ENCODE measurements around the gene NUP155. TPM values are rescaled to one million over a fixed set of nuclear protein-coding genes. Genes with fewer than 3 reads are reported as not detected.

Gene NUP155
- total RNA-seq, 1 donor from 2014 or later, result 89.3 TPM

GRCh38 chr5:37248421-37248969 lies 122.4 kb downstream of the NUP155 start:
- Mint-ChIP-seq H3K36me3 (no peaks in the 10 kb centered on the region), H3K9me3 (no peaks in the 10 kb centered on the region), H3K4me3 (peak overlapping the region; percentile 88), H3K27ac (no peak overlapping the region), H3K27me3 (ENCODE audit: insufficient read depth, low read depth) (peaks cover 2% of the 10 kb centered on the region), H3K4me1 (peaks cover 8% of the 10 kb centered on the region)
- H2AFZ ChIP-seq (replicated peaks), result peak overlapping the region; percentile 93
- peaks cover 17% of the 10 kb centered on the region for H3K79me2 ChIP-seq (ENCODE audit: low read depth)
- H3K4me2 ChIP-seq, result peak overlapping the region; percentile 88
- H3K4me1 ChIP-seq, result peaks cover 7% of the 10 kb centered on the region
- H3K9ac ChIP-seq, result peak overlapping the region; percentile 78
- no peaks in the 10 kb centered on the region for H4K20me1 ChIP-seq (ENCODE audit: low read depth)
- H3K27ac ChIP-seq, result peak overlapping the region; percentile 93
- H3K36me3 ChIP-seq, result no peaks in the 10 kb centered on the region
- no peaks in the 10 kb centered on the region for H3K27me3 ChIP-seq
- H3F3A ChIP-seq (ENCODE audit: low read depth), result peaks cover 24% of the 10 kb centered on the region
- TF ChIP-seq, protein P1, sequence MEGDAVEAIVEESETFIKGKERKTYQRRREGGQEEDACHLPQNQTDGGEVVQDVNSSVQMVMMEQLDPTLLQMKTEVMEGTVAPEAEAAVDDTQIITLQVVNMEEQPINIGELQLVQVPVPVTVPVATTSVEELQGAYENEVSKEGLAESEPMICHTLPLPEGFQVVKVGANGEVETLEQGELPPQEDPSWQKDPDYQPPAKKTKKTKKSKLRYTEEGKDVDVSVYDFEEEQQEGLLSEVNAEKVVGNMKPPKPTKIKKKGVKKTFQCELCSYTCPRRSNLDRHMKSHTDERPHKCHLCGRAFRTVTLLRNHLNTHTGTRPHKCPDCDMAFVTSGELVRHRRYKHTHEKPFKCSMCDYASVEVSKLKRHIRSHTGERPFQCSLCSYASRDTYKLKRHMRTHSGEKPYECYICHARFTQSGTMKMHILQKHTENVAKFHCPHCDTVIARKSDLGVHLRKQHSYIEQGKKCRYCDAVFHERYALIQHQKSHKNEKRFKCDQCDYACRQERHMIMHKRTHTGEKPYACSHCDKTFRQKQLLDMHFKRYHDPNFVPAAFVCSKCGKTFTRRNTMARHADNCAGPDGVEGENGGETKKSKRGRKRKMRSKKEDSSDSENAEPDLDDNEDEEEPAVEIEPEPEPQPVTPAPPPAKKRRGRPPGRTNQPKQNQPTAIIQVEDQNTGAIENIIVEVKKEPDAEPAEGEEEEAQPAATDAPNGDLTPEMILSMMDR (IDR thresholded peaks at IDR 0.05), result no peak
- no peak for TF ChIP-seq EZH2 (IDR thresholded peaks at IDR 0.05)
- TF ChIP-seq EZH2phosphoT487 (IDR thresholded peaks at IDR 0.05), result no peak
- no peaks in the 10 kb centered on the region for H3K9me3 ChIP-seq (ENCODE audit: low read depth)
- H3K4me3 ChIP-seq, result peak overlapping the region; percentile 78
- DNase-seq (ENCODE audit: low spot score), result peak; percentile 27

- Histone ChIP-seq H3K79me2 (ENCODE audit: low read depth) (peaks cover 17% of the 10 kb centered on the region), H2AFZ (replicated peaks) (no peak overlapping the region), H3K4me2 (no peak overlapping the region), H3K27me3 (no peaks in the 10 kb centered on the region), H3K27ac (no peak overlapping the region), H3K36me3 (peaks cover 3% of the 10 kb centered on the region), H3F3A (ENCODE audit: low read depth) (peaks cover 24% of the 10 kb centered on the region), H3K4me3 (no peak overlapping the region), H3K4me1 (peaks cover 7% of the 10 kb centered on the region), H3K9ac (no peak overlapping the region), H3K9me3 (ENCODE audit: low read depth) (no peaks in the 10 kb centered on the region), H4K20me1 (ENCODE audit: low read depth) (no peaks in the 10 kb centered on the region)
- TF ChIP-seq, protein P1 (IDR thresholded peaks at IDR 0.05), result no peak
- TF ChIP-seq EZH2 (IDR thresholded peaks at IDR 0.05) (no peak), EZH2phosphoT487 (IDR thresholded peaks at IDR 0.05) (no peak)
- Mint-ChIP-seq H3K4me1 (peaks cover 8% of the 10 kb centered on the region), H3K4me3 (peak overlapping the region; percentile 88), H3K27me3 (ENCODE audit: insufficient read depth, low read depth) (peaks cover 2% of the 10 kb centered on the region), H3K9me3 (no peaks in the 10 kb centered on the region), H3K27ac (no peak overlapping the region), H3K36me3 (no peaks in the 10 kb centered on the region)
- no peak for DNase-seq (ENCODE audit: low spot score)
These were observed 123.4 kb downstream of the NUP155 start for GRCh38 chr5:37247496-37247895.

DNA sequence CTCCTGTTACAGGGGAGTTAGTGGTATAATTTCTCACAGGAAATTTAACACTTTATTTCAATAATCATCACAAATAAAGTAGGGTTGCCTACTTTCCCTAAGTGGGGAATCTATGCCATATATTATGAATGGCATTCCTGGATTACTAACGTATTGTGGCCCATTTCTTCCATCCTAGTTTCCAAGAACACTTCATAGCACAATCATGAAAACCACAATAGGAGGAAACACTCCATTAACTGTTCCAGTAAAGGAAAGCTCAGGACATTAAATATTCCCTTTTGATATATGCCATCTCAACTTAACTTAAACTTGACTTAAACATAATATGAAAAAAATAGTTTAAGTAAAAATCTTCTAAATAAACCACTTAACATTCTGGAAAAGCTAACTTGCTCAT lies 123.9 kb downstream of the NUP155 start:
- no peak overlapping the region for H3K27ac ChIP-seq
- Mint-ChIP-seq H3K27me3 (ENCODE audit: insufficient read depth, low read depth) (peaks cover under 1% of the 10 kb centered on the region), H3K4me1 (peaks cover 8% of the 10 kb centered on the region), H3K27ac (no peak overlapping the region), H3K4me3 (peak overlapping the region; percentile 88), H3K9me3 (no peaks in the 10 kb centered on the region), H3K36me3 (no peaks in the 10 kb centered on the region)
- no peaks in the 10 kb centered on the region for H4K20me1 ChIP-seq (ENCODE audit: low read depth)
- peaks cover 7% of the 10 kb centered on the region for H3K4me1 ChIP-seq
- TF ChIP-seq, protein P1 (IDR thresholded peaks at IDR 0.05), result no peak
- TF ChIP-seq EZH2phosphoT487 (IDR thresholded peaks at IDR 0.05), result no peak
- no peak for TF ChIP-seq EZH2 (IDR thresholded peaks at IDR 0.05)
- no peak overlapping the region for H2AFZ ChIP-seq (replicated peaks)
- H3K36me3 ChIP-seq, result peaks cover 6% of the 10 kb centered on the region
- H3F3A ChIP-seq (ENCODE audit: low read depth), result peaks cover 24% of the 10 kb centered on the region
- no peak overlapping the region for H3K4me2 ChIP-seq
- no peak overlapping the region for H3K9ac ChIP-seq
- no peak overlapping the region for H3K4me3 ChIP-seq
- peaks cover 17% of the 10 kb centered on the region for H3K79me2 ChIP-seq (ENCODE audit: low read depth)
- DNase-seq (ENCODE audit: low spot score), result no peak
- H3K27me3 ChIP-seq, result no peaks in the 10 kb centered on the region
- H3K9me3 ChIP-seq (ENCODE audit: low read depth), result no peaks in the 10 kb centered on the region

Small RNAs within 50 kb of the gene (small RNA-seq; reads per million reads assigned to genes)
- gene RNU7-75P, result not detected

Other genes starting within 250 kb of the NUP155 start
- 22.7 and 23.4 TPM in 2 replicates for gene CPLANE1, start 121.7 kb downstream of the NUP155 start, total RNA-seq (ENCODE audit: low replicate concordance)
- 42.6 and 46.2 TPM in 2 replicates for gene WDR70, start 8.2 kb upstream of the NUP155 start, total RNA-seq (ENCODE audit: low replicate concordance)